Panc1 (cell line): ENCODE data around the gene CREBRF.

Source experiments
- CTCF ChIP-seq: fragments of 450-650 bp; IDR thresholded peaks from 2 replicates; pipeline ENCODE4 v1.5.1; 2017; ENCODE audit warnings: mild to moderate bottlenecking
- REST ChIP-seq, 2 experiments: IDR thresholded peaks; 2 replicates each; pipeline ENCODE4 v1.6.1; 2011 to 2012; ENCODE audit warnings: low read depth in 2 of 2, control low read depth in 1 of 2, low read length in 1 of 2, mild to moderate bottlenecking in 1 of 2, moderate library complexity in 1 of 2; ENCODE audit not compliant: insufficient read depth in 1 of 2

GRCh38 chr5:173158366-173158765, 102.2 kb downstream of the CREBRF start:
- TF ChIP-seq CTCF (no peak), REST (IDR thresholded peaks at IDR 0.05; ENCODE audit: insufficient read depth in 1 of 2, low read depth in 2 of 2, low read length in 1 of 2) (no peak)
